Measurements from ENCODE around the gene CHD9. TPM values are rescaled to one million over a fixed set of nuclear protein-coding genes. Genes with fewer than 3 reads are reported as not detected.

Gene CHD9
- total RNA-seq, 3 donors from 2014 or later (not counting 1 experiment from before 2014, with no cell fraction given), result 81.4 to 85.2 (median 81.9) TPM

DNA sequence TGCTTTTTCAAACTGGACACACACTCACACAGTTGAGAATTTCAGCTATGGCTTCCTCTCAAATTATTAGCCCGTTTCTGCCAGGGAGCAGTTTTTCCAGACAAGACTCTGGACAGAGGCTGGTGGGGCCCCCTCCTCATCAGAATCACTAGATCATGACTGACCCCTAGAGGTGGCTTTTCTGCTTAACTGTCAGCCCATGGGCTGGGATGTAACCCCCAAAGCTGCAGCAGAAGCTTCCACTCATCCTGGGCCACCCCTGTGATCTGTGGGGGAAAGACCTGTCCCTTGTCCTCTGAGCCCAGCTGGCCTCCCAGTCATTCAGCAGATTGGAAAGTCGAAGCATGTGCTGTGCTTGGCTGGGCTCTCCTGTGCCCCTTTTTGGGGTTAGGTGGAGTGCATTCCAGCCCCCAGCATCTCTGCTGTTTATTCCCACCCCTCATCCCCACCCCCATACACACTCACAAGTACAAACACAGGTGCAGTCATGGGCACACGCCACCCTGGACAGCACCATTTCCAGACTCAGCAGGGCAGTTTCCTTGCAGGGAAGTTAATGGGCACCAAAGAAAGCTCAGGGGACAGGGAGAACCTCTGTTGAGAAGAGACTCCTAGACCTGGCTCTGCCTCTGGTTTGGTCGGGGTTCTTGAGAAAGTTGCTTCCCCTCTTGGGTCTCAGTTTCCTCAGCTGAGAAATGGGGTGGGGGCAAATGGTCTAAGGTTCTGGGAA lies 301.9 kb downstream of the CHD9 start:
- DNase-seq (no peak), ATAC-seq (no peak)
- no peaks in the 10 kb centered on the region for H3K9me3 Mint-ChIP-seq
- H3K4me1 Mint-ChIP-seq, result no peaks in the 10 kb centered on the region
- H3K27ac Mint-ChIP-seq, result no peak overlapping the region
- Histone ChIP-seq H3K27ac (ENCODE audit: low read length) (no peak overlapping the region), H3K27me3 (ENCODE audit: control insufficient read depth, insufficient read depth, low read length) (peaks cover 2% of the 10 kb centered on the region), H3K4me1 (ENCODE audit: control insufficient read depth, insufficient read depth, low read length) (no peaks in the 10 kb centered on the region), H3K9me3 (ENCODE audit: control insufficient read depth, insufficient read depth, low read length) (no peaks in the 10 kb centered on the region), H3K36me3 (ENCODE audit: control insufficient read depth, insufficient read depth, low read length) (no peaks in the 10 kb centered on the region), H3K4me3 (ENCODE audit: low read length) (no peak overlapping the region)
- H3K36me3 Mint-ChIP-seq, result no peaks in the 10 kb centered on the region
- TF ChIP-seq CTCF (IDR thresholded peaks at IDR 0.05), result no peak
- 66% methylated on average over 4 of the region's 4 CpGs for whole genome bisulfite sequencing (ENCODE audit: insufficient coverage)
- H3K27me3 Mint-ChIP-seq (ENCODE audit: low read depth in 2 of 2), result peaks cover 5 to 13% of the 10 kb centered on the region in 2 donors
- H3K4me3 Mint-ChIP-seq, result no peak overlapping the region
- intact Hi-C loops (cut with micrococcal nuclease), result no loop called here

- H3K27me3 Mint-ChIP-seq (ENCODE audit: low read depth in 2 of 2), result peaks cover 5 to 13% of the 10 kb centered on the region in 2 donors
- H3K9me3 Mint-ChIP-seq, result no peaks in the 10 kb centered on the region
- Histone ChIP-seq H3K27ac (ENCODE audit: low read length) (no peak overlapping the region), H3K27me3 (ENCODE audit: control insufficient read depth, insufficient read depth, low read length) (peaks cover 2% of the 10 kb centered on the region), H3K9me3 (ENCODE audit: control insufficient read depth, insufficient read depth, low read length) (no peaks in the 10 kb centered on the region), H3K4me3 (ENCODE audit: low read length) (no peak overlapping the region), H3K36me3 (ENCODE audit: control insufficient read depth, insufficient read depth, low read length) (no peaks in the 10 kb centered on the region), H3K4me1 (ENCODE audit: control insufficient read depth, insufficient read depth, low read length) (no peaks in the 10 kb centered on the region)
- no peaks in the 10 kb centered on the region for H3K36me3 Mint-ChIP-seq
- no peak overlapping the region for H3K27ac Mint-ChIP-seq
- no peak for TF ChIP-seq CTCF (IDR thresholded peaks at IDR 0.05)
- ATAC-seq (no peak), DNase-seq (no peak)
- WGBS (ENCODE audit: insufficient coverage), result 83% methylated on average over 5 of the region's 5 CpGs
- intact Hi-C loops (cut with micrococcal nuclease), result no loop called here
- H3K4me1 Mint-ChIP-seq, result no peaks in the 10 kb centered on the region
- H3K4me3 Mint-ChIP-seq, result no peak overlapping the region
Measured at GRCh38 chr16:53357208-53357586, 302.4 kb downstream of the CHD9 start.

DNA sequence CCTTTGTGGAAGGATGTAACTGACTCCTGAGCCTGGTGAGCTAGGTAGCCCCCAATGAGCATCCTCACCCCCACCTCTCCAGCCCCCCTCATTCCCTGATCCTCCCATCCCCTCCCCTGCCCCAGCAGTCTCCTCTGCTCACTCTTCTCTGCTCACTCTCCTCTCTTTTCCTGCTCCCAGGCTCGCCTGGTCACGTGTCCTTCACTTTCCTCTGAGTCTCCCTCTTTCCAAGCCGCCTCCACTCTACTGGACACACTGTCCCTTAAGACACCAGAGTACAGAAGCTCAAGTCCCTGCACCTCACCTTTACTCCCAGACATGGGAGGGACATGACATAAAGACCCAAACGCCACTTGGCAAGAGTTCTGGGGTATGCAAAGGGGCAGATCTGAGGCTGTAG lies 303.2 kb downstream of the CHD9 start:
- Mint-ChIP-seq H3K27ac (peak overlapping the region in 1 of 2 donors; percentile 48), H3K36me3 (no peaks in the 10 kb centered on the region), H3K27me3 (ENCODE audit: low read depth in 2 of 2) (peaks cover 5 to 13% of the 10 kb centered on the region in 2 donors), H3K4me3 (no peak overlapping the region), H3K9me3 (no peaks in the 10 kb centered on the region), H3K4me1 (no peaks in the 10 kb centered on the region)
- H3K4me3 ChIP-seq (ENCODE audit: low read length), result no peak overlapping the region
- H3K27ac ChIP-seq (ENCODE audit: low read length), result no peak overlapping the region
- H3K36me3 ChIP-seq (ENCODE audit: control insufficient read depth, insufficient read depth, low read length), result no peaks in the 10 kb centered on the region
- H3K4me1 ChIP-seq (ENCODE audit: control insufficient read depth, insufficient read depth, low read length), result no peaks in the 10 kb centered on the region
- WGBS (ENCODE audit: insufficient coverage), result 84% methylated on average over 4 of the region's 4 CpGs
- H3K9me3 ChIP-seq (ENCODE audit: control insufficient read depth, insufficient read depth, low read length), result no peaks in the 10 kb centered on the region
- TF ChIP-seq CTCF (IDR thresholded peaks at IDR 0.05), result no peak
- no peak for DNase-seq
- intact Hi-C loops (cut with micrococcal nuclease), result no loop called here
- H3K27me3 ChIP-seq (ENCODE audit: control insufficient read depth, insufficient read depth, low read length), result peaks cover 2% of the 10 kb centered on the region
- no peak for ATAC-seq

- no peaks in the 10 kb centered on the region for H3K36me3 Mint-ChIP-seq
- TF ChIP-seq CTCF (IDR thresholded peaks at IDR 0.05), result no peak
- WGBS (ENCODE audit: insufficient coverage), result 70% methylated on average over 9 of the region's 9 CpGs
- DNase-seq, result no peak
- H3K27ac ChIP-seq (ENCODE audit: low read length), result no peak overlapping the region
- H3K27ac Mint-ChIP-seq, result no peak overlapping the region
- H3K4me3 ChIP-seq (ENCODE audit: low read length), result no peak overlapping the region
- H3K27me3 Mint-ChIP-seq (ENCODE audit: low read depth in 2 of 2), result peaks cover 5 to 13% of the 10 kb centered on the region in 2 donors
- H3K9me3 Mint-ChIP-seq, result no peaks in the 10 kb centered on the region
- H3K4me3 Mint-ChIP-seq, result no peak overlapping the region
- ATAC-seq, result no peak
- no peaks in the 10 kb centered on the region for H3K4me1 Mint-ChIP-seq
- peaks cover 2% of the 10 kb centered on the region for H3K27me3 ChIP-seq (ENCODE audit: control insufficient read depth, insufficient read depth, low read length)
- H3K4me1 ChIP-seq (ENCODE audit: control insufficient read depth, insufficient read depth, low read length), result no peaks in the 10 kb centered on the region
- intact Hi-C loops (cut with micrococcal nuclease), result no loop called here
- no peaks in the 10 kb centered on the region for H3K9me3 ChIP-seq (ENCODE audit: control insufficient read depth, insufficient read depth, low read length)
- no peaks in the 10 kb centered on the region for H3K36me3 ChIP-seq (ENCODE audit: control insufficient read depth, insufficient read depth, low read length)
Measured at GRCh38 chr16:53358884-53359283, 304.1 kb downstream of the CHD9 start.
